GM23338 (cell line): ENCODE results near the gene KIF21A.

ENCODE experiments used
- CREB1 ChIP-seq: fragments of 250-450 bp; sonication (Bioruptor Pico); IDR thresholded peaks from 2 replicates; pipeline ENCODE4 v1.5.0; 2020; ENCODE audit warnings: low read depth, mild to moderate bottlenecking, moderate library complexity
- EZH2 ChIP-seq: fragments of 200-600 bp; sonication (generic); IDR thresholded peaks from one replicate; pipeline ENCODE4 v1.8.0; 2017; ENCODE audit warnings: antibody characterized with exemption, mild to moderate bottlenecking, low read depth; ENCODE audit not compliant: unreplicated experiment
- EZH2phosphoT487 ChIP-seq: fragments of 200-600 bp; sonication (generic); IDR thresholded peaks from one replicate; pipeline ENCODE4 v1.8.1; 2018; ENCODE audit warnings: antibody characterized with exemption; ENCODE audit not compliant: unreplicated experiment
- JUNB ChIP-seq: IDR thresholded peaks from one replicate; pipeline ENCODE4 v1.6.1; 2016; ENCODE audit warnings: antibody characterized with exemption; ENCODE audit not compliant: unreplicated experiment
- NANOG ChIP-seq: IDR thresholded peaks from 2 replicates; pipeline ENCODE4 v1.6.1; 2016; ENCODE audit warnings: antibody characterized with exemption, borderline replicate concordance
- POLR2AphosphoS5 ChIP-seq: IDR thresholded peaks from 2 replicates; pipeline ENCODE4 v1.6.1; 2016; ENCODE audit warnings: antibody characterized with exemption, low read depth
- STAT1 ChIP-seq: IDR thresholded peaks from one replicate; pipeline ENCODE4 v1.6.1; 2016; ENCODE audit warnings: antibody characterized with exemption; ENCODE audit not compliant: unreplicated experiment
- ZNF114 ChIP-seq: fragments of 250-450 bp; sonication (Bioruptor Pico); IDR thresholded peaks from 2 replicates; pipeline ENCODE4 v1.5.0; 2020; ENCODE audit warnings: mild to moderate bottlenecking, moderate library complexity
- TF ChIP-seq, protein P1 (sequence below): IDR thresholded peaks from one replicate; pipeline ENCODE4 v1.6.1; 2018; ENCODE audit warnings: antibody characterized with exemption; ENCODE audit not compliant: unreplicated experiment
- TF ChIP-seq, protein P2 (sequence below), 2 experiments: fragments of 200-600 bp in 1 of 2; sonication (generic) in 1 of 2; conservative IDR thresholded peaks; 2 replicates each; pipeline versions ENCODE4 v1.5.1 to v1.6.1; 2016 to 2017; ENCODE audit warnings: antibody characterized with exemption in 2 of 2, low read depth in 2 of 2, mild to moderate bottlenecking in 2 of 2, moderate library complexity in 1 of 2
- TF ChIP-seq, protein P3 (sequence below): IDR thresholded peaks from 2 replicates; pipeline ENCODE4 v1.6.1; 2016; ENCODE audit warnings: antibody characterized with exemption
- TF ChIP-seq, protein P4 (sequence below): fragments of 250-450 bp; sonication (Bioruptor Pico); IDR thresholded peaks from 2 replicates; pipeline ENCODE4 v1.5.0; 2020; ENCODE audit warnings: mild to moderate bottlenecking, moderate library complexity

DNA sequence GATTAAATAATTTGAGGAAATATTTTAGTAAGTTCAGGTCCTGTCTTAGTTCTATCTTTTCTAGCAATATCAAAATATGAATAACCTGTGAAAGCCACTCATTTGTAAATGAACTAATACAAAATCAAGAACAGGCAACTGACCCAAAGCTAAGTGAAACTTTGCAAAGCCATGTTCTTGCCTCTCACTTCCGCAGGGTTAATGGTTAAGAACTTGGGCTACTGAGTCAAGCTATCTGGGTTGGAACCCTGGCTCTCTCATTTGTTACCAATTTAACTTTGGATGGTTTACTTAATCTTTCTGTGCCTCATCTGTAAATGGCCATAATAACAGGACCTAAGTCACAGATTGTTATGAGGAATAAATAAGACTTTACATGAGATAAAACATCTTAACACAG, 2.8 kb downstream of the KIF21A start:
- TF ChIP-seq POLR2AphosphoS5 (no peak), EZH2 (no peak), JUNB (no peak), EZH2phosphoT487 (no peak), CREB1 (CRISPR knock-in tag) (no peak), NANOG (no peak), STAT1 (no peak), ZNF114 (CRISPR knock-in tag) (no peak)
- TF ChIP-seq, protein P1, sequence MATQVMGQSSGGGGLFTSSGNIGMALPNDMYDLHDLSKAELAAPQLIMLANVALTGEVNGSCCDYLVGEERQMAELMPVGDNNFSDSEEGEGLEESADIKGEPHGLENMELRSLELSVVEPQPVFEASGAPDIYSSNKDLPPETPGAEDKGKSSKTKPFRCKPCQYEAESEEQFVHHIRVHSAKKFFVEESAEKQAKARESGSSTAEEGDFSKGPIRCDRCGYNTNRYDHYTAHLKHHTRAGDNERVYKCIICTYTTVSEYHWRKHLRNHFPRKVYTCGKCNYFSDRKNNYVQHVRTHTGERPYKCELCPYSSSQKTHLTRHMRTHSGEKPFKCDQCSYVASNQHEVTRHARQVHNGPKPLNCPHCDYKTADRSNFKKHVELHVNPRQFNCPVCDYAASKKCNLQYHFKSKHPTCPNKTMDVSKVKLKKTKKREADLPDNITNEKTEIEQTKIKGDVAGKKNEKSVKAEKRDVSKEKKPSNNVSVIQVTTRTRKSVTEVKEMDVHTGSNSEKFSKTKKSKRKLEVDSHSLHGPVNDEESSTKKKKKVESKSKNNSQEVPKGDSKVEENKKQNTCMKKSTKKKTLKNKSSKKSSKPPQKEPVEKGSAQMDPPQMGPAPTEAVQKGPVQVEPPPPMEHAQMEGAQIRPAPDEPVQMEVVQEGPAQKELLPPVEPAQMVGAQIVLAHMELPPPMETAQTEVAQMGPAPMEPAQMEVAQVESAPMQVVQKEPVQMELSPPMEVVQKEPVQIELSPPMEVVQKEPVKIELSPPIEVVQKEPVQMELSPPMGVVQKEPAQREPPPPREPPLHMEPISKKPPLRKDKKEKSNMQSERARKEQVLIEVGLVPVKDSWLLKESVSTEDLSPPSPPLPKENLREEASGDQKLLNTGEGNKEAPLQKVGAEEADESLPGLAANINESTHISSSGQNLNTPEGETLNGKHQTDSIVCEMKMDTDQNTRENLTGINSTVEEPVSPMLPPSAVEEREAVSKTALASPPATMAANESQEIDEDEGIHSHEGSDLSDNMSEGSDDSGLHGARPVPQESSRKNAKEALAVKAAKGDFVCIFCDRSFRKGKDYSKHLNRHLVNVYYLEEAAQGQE: no peak
- TF ChIP-seq, protein P2, sequence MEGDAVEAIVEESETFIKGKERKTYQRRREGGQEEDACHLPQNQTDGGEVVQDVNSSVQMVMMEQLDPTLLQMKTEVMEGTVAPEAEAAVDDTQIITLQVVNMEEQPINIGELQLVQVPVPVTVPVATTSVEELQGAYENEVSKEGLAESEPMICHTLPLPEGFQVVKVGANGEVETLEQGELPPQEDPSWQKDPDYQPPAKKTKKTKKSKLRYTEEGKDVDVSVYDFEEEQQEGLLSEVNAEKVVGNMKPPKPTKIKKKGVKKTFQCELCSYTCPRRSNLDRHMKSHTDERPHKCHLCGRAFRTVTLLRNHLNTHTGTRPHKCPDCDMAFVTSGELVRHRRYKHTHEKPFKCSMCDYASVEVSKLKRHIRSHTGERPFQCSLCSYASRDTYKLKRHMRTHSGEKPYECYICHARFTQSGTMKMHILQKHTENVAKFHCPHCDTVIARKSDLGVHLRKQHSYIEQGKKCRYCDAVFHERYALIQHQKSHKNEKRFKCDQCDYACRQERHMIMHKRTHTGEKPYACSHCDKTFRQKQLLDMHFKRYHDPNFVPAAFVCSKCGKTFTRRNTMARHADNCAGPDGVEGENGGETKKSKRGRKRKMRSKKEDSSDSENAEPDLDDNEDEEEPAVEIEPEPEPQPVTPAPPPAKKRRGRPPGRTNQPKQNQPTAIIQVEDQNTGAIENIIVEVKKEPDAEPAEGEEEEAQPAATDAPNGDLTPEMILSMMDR (conservative IDR thresholded peaks at IDR 0.05; ENCODE audit: low read depth in 2 of 2): no peak
- TF ChIP-seq, protein P3, sequence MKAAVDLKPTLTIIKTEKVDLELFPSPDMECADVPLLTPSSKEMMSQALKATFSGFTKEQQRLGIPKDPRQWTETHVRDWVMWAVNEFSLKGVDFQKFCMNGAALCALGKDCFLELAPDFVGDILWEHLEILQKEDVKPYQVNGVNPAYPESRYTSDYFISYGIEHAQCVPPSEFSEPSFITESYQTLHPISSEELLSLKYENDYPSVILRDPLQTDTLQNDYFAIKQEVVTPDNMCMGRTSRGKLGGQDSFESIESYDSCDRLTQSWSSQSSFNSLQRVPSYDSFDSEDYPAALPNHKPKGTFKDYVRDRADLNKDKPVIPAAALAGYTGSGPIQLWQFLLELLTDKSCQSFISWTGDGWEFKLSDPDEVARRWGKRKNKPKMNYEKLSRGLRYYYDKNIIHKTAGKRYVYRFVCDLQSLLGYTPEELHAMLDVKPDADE: no peak
- TF ChIP-seq, protein P4, sequence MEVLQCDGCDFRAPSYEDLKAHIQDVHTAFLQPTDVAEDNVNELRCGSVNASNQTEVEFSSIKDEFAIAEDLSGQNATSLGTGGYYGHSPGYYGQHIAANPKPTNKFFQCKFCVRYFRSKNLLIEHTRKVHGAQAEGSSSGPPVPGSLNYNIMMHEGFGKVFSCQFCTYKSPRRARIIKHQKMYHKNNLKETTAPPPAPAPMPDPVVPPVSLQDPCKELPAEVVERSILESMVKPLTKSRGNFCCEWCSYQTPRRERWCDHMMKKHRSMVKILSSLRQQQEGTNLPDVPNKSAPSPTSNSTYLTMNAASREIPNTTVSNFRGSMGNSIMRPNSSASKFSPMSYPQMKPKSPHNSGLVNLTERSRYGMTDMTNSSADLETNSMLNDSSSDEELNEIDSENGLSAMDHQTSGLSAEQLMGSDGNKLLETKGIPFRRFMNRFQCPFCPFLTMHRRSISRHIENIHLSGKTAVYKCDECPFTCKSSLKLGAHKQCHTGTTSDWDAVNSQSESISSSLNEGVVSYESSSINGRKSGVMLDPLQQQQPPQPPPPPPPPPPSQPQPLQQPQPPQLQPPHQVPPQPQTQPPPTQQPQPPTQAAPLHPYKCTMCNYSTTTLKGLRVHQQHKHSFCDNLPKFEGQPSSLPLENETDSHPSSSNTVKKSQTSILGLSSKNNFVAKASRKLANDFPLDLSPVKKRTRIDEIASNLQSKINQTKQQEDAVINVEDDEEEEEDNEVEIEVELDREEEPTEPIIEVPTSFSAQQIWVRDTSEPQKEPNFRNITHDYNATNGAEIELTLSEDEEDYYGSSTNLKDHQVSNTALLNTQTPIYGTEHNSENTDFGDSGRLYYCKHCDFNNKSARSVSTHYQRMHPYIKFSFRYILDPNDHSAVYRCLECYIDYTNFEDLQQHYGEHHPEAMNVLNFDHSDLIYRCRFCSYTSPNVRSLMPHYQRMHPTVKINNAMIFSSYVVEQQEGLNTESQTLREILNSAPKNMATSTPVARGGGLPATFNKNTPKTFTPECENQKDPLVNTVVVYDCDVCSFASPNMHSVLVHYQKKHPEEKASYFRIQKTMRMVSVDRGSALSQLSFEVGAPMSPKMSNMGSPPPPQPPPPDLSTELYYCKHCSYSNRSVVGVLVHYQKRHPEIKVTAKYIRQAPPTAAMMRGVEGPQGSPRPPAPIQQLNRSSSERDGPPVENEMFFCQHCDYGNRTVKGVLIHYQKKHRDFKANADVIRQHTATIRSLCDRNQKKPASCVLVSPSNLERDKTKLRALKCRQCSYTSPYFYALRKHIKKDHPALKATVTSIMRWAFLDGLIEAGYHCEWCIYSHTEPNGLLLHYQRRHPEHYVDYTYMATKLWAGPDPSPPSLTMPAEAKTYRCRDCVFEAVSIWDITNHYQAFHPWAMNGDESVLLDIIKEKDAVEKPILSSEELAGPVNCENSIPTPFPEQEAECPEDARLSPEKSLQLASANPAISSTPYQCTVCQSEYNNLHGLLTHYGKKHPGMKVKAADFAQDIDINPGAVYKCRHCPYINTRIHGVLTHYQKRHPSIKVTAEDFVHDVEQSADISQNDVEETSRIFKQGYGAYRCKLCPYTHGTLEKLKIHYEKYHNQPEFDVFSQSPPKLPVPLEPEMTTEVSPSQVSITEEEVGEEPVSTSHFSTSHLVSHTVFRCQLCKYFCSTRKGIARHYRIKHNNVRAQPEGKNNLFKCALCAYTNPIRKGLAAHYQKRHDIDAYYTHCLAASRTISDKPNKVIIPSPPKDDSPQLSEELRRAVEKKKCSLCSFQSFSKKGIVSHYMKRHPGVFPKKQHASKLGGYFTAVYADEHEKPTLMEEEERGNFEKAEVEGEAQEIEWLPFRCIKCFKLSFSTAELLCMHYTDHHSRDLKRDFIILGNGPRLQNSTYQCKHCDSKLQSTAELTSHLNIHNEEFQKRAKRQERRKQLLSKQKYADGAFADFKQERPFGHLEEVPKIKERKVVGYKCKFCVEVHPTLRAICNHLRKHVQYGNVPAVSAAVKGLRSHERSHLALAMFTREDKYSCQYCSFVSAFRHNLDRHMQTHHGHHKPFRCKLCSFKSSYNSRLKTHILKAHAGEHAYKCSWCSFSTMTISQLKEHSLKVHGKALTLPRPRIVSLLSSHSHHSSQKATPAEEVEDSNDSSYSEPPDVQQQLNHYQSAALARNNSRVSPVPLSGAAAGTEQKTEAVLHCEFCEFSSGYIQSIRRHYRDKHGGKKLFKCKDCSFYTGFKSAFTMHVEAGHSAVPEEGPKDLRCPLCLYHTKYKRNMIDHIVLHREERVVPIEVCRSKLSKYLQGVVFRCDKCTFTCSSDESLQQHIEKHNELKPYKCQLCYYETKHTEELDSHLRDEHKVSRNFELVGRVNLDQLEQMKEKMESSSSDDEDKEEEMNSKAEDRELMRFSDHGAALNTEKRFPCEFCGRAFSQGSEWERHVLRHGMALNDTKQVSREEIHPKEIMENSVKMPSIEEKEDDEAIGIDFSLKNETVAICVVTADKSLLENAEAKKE (CRISPR knock-in tag): no peak
